Measurements from ENCODE around the gene PRL. TPM values are rescaled to one million over a fixed set of nuclear protein-coding genes. Genes with fewer than 3 reads are reported as not detected.

The PRL gene
- total and polyA plus RNA-seq, 2 experiments from 2014 or later, result not detected

GRCh38 chr6:22248513-22249308 is 48.1 kb downstream of the PRL start:
- no peaks in the 10 kb centered on the region for H3K36me3 Mint-ChIP-seq (ENCODE audit: low read depth)
- Histone ChIP-seq H3K4me1 (ENCODE audit: insufficient read depth) (peaks cover 44% of the 10 kb centered on the region), H3K9me2 (ENCODE audit: insufficient read depth) (no peaks in the 10 kb centered on the region), H3K4me3 (no peak overlapping the region), H4K20me1 (replicated peaks; ENCODE audit: insufficient read depth) (no peaks in the 10 kb centered on the region), H3K27ac (ENCODE audit: low read depth) (no peak overlapping the region), H3K4me2 (peak overlapping the region; percentile 30; the same call in 1 of the 2 replicates), H3K79me2 (replicated peaks; ENCODE audit: insufficient read depth) (no peaks in the 10 kb centered on the region), H3F3A (replicated peaks; ENCODE audit: low read depth) (no peaks in the 10 kb centered on the region), H3K36me3 (ENCODE audit: insufficient read depth) (no peaks in the 10 kb centered on the region), H3K27me3 (ENCODE audit: insufficient read depth) (no peaks in the 10 kb centered on the region), H2AFZ (no peak overlapping the region)
- H3K9me3 Mint-ChIP-seq, result peaks cover 3% of the 10 kb centered on the region; the same call in 1 of the 3 replicates
- ATAC-seq (no peak), DNase-seq (ENCODE audit: low spot score) (no peak)
- peak overlapping the region; percentile 16; the same call in 1 of the 2 replicates for H3K27ac Mint-ChIP-seq
- H3K4me1 Mint-ChIP-seq, result peaks cover 55% of the 10 kb centered on the region
- no peak overlapping the region for H3K4me3 Mint-ChIP-seq
- peaks cover 2% of the 10 kb centered on the region for H3K27me3 Mint-ChIP-seq (ENCODE audit: insufficient read depth, low read depth, poor library complexity)
- TF ChIP-seq POLR2AphosphoS5 (IDR thresholded peaks at IDR 0.05; ENCODE audit: low read depth), result no peak
- TF ChIP-seq EZH2phosphoT487 (IDR thresholded peaks at IDR 0.05; ENCODE audit: unreplicated experiment), result no peak
- no peak for TF ChIP-seq STAT1 (IDR thresholded peaks at IDR 0.05; ENCODE audit: unreplicated experiment)
- no peak for TF ChIP-seq ZNF114 (CRISPR knock-in tag; IDR thresholded peaks at IDR 0.05)
- no peak for TF ChIP-seq ZNF462 (CRISPR knock-in tag; IDR thresholded peaks at IDR 0.05)
- TF ChIP-seq JUNB (IDR thresholded peaks at IDR 0.05; ENCODE audit: unreplicated experiment), result no peak
- TF ChIP-seq CREB1 (CRISPR knock-in tag; IDR thresholded peaks at IDR 0.05; ENCODE audit: low read depth), result no peak
- TF ChIP-seq EZH2 (IDR thresholded peaks at IDR 0.05; ENCODE audit: low read depth, unreplicated experiment), result no peak
- no peak for TF ChIP-seq NANOG (IDR thresholded peaks at IDR 0.05; ENCODE audit: borderline replicate concordance)

All from GM23338 (cell line).